GM19467 (cell line): ENCODE data around the gene FAM120A.

Experiments used
- ATAC-seq: cut with Tn5 transposase; IDR thresholded peaks from one replicate; pipeline ENCODE4 v1.9.1; 2021; ENCODE audit warnings: mild to moderate bottlenecking, moderate library complexity; ENCODE audit not compliant: unreplicated experiment

FAM120A gene

DNA sequence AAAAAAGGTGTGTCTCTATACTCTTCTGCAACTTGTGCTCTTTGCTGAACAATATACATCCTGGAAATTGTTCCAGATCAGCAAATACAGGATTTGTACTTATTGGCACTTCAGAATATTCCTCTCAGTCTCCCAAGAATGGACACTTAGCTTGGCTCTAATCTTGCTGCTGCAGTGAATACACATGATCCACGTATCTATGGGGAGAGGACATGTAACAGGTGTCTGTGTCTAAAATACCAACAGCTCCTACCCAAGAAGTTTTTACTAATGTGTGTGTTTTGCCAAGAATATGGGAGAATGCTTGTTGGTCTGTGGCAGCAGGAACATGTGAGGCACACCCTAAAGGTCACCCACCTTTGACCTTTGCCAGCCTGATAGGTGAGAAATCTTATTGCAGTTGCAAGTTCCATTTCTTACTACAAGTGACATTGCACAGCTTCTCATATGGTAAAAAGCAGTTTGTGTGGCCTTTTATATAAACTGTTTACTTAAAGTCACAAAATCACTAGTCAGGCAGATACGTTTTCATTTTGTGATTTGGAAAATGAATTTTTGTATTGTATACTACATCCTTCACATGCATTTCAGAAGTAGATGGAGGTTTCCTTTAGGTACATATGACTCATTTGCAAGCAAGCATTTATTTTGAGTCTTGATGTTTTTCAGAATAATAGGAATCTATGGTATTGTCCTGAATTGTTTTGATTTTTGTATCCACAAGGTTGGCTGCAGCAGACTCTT lies 160.7 kb downstream of the FAM120A start:
- ATAC-seq, result no peak

DNA sequence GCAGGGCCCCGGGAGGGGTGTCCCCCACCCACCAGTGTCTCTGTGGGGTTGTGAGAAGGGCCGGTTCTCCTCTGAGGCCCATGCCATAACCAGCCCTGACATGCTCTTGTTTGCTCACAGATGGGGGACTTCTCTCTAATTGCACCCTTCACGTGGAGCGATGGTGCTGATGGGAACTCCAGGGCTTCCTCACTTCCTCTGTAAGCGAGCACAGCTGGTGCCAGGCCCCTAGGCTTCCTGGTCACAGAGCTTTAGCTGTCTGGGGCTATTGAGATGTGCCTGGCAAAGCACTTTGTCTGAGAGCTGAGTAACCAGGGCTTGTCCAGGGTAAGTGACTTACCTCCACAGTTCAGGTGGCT lies 161.3 kb downstream of the FAM120A start:
- ATAC-seq, result no peak

DNA sequence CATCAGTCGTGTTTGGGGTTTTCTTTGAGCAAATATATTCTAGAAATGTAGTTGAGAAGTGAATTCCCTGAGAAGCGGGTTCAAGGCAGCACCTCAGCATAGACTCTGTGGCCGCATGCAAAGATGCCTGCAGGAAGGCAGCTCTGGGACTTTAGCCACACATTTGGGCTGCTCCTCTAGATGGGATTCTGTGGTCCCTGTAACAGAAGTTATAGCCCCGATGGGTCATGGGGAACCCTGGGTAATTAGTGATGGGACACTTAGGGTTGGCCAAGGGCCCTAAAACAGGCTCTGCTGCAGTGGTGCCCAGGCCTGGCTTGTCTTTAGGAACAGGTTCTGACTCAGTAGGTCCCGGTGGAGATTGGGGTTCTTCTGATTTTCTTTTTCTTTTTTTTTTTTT lies 161.7 kb downstream of the FAM120A start:
- ATAC-seq, result no peak

DNA sequence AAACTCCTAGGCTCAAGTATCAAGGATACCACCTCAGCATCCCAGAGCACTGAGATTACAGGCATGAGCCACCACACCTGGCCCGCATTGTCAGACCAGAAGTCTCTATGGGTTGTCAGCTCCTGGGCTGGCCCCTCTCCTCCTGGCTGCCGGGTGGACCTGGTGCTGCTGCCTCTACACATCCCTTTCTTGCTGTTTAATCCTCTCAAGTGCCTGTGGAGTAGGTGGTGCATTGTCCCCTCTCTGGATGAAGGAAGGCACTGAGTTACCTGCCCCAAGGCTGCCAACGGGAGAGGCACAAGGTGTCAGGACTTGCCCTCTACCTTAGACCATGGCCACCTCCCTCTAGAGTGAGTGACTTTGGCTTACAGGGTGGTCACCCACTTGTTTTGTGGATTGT lies 162.3 kb downstream of the FAM120A start:
- no peak for ATAC-seq

DNA sequence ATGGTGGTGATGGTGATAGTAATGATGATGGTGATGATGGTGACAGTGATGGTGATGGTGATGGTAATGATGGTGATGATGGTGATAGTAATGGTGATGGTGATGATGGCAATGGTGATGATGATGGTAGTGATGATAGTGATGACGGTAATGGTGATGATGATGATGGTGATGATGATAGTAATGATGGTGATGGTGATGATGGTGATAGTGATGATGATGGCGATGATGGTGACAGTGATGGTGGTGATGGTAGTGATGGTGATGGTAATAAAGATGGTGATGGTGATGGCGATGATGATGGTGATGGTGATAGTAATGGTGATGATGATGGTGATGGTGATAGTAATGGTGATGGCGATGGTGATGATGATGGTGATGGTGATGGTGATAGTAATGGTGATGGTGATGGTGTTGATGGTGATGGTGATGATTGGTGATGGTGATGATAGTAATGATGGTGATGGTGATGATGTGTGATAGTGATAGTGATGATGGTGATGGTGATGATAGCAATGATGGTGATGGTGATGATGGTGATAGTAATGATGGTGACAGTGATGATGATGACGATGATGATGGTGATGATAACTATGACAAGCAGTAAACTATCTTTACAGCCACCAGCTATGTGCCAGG lies 163.5 kb downstream of the FAM120A start:
- no peak for ATAC-seq
